GM11168 (cell line): ENCODE results near the gene MEST.
"Not testable (repeated sequence)": the region's sequence is repeated elsewhere in the genome, so short reads cannot be mapped to it uniquely, and the experiment has no call there.

Experiments
- in situ Hi-C: fragments of 300-500 bp; cut with MboI; formaldehyde crosslinking; loops from one replicate; pipeline ENCODE4 v1.12.0; 2022; ENCODE audit warnings: low sequenced_read_pairs; ENCODE audit not compliant: unreplicated experiment

MEST gene

DNA sequence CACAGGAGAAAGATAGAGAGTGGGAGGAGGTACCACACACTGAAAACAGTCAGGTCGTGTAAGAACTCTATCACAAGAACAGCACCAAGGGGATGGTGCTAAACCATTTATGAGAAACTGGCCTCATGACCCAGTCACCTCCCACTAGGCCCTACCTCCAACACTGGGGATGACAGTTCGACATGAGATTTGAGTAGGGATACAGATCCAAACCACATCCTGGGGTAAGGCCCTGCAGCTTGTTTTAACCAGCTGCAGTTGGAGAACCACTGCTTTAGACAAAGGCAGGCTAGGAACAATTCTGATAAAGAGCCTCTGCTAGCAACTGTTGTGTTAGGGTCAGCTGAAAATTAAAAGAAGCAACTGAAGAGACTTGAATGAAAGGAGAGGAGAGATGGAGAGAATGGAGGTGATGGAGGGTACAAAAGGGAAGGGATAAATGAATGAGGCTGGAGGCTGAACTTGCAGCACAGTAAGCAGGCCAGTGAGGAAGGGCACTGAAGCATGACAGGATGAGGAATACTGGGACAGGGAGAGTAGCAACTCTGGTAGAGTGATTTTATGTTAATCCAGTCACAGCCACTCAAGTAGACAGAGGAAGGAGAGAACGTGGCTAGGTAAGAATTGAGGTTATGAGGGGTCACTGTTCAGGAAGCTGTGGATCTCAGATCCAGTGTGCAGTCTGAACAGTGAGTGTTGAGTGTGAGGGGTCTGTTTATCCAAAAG is 23.6 kb downstream of the MEST start:
- in situ Hi-C loops = no loop called here

DNA sequence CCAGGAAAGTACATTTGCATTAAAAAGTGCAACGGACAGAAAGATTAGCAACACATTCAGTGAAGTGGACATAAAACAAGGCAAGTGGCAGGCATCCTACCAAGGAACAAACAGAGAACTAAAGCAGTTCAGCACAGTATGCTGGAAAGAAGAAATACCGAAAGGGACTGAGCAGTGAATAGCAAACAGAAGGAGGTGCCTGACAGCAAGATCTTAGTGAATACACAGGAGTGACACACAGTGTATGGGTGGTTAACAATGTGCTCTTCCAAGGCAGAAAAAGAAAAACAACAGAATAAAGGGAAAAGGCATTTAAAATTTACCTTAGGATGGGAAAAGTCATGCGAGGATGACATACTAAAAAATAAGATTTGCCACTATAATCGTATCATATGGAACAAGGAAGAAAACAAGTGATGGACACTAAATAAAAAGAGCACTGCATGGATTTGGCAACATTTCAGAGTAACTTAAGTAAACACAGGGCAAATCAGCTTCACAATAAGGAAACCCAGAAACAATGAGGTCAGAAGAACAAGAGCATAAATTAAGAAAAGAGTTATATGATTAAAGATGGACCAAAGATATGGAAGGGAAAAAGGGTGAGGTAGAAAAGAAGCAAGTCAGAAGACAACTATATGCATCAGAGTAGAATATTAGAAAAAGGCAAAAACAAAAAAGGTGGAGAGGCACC is 29.5 kb downstream of the MEST start:
- in situ Hi-C loops = no loop called here

DNA sequence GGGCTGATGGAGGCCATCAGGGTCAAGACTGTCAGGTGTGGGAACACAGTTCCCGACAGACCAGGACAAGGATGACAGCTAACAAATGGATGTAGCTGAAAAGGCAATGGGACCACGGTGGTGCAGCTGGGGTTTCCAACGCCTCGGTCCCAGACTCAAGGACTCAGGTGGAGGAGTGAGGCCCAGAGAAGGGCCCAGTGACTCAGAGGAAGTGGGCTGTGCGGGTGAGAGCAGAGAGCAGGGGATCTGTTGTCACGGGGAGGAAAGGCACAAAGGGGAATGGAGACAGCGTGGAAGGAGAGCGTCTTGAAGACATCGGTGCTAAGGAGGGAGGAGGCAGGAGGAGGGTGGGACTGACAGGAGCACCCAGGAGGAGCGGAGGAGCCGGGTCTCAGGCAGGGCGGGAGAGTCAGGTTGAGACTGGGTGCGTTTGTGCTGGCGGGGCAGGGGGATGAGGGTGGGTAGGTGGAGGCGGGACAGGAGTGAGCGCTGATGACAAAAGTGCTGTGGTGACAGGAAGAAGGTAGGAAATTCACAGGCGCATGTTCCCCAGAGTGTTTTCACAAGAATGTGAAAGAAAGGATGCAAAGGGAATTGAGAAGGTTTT is 31.7 kb downstream of the MEST start:
- in situ Hi-C loops = not testable (repeated sequence)

DNA sequence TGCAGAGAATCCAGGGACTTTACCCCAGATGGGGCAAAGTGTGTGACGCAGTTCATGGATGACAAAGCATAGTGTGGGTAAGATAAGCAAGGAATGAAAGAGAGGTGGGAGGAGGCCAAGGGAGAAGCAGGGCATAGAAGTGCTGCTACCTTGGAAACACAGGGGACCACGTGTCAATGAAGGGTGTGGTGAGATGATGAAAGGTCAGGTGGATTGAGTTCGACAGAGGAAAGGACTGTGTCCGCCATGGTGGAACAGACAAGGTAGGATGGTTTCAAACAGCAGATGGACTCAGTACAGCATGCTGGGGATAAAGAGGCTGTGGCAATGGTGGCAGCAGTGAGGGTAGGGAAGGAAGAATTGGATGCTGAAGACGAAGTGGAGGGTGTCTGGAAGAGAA is 32.7 kb downstream of the MEST start:
- in situ Hi-C loops = no loop called here

DNA sequence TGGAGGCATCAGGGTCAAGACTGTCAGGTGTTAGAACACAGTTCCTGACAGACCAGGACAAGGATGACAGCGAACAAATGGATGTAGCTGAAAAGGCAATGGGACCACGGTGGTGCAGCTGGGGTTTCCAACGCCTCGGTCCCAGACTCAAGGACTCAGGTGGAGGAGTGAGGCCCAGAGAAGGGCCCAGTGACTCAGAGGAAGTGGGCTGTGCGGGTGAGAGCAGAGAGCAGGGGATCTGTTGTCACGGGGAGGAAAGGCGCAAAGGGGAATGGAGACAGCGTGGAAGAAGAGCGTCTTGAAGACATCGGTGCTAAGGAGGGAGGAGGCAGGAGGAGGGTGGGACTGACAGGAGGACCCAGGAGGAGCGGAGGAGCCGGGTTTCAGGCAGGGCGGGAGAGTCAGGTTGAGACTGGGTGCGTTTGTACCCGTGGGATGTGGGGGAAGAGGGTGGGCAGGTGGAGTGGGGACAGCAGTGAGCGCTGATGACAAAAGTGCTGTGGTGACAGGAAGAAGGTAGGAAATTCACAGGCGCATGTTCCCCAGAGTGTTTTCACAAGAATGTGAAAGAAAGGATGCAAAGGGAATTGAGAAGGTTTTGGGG is 36.0 kb downstream of the MEST start:
- in situ Hi-C loops = not testable (repeated sequence)

DNA sequence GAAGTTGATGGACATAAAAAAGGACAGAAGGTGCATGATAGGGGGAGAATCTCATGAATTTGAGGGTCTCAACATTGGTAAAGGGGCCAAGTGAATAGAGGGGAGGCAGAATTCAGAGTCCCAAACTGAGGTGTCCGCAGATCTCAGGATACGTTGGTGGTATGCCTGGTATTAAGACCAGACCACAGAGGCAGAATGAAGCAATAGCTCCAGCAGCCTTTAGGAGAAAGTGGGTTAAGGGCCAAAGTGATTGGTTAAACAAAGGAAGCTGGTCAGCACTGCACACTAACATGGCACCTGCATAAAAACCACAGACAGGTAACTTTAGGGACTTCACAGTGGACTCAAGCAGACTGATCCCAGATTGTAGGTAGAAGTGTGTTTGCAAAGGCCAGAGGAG is 37.5 kb downstream of the MEST start:
- in situ Hi-C loops = no loop called here

DNA sequence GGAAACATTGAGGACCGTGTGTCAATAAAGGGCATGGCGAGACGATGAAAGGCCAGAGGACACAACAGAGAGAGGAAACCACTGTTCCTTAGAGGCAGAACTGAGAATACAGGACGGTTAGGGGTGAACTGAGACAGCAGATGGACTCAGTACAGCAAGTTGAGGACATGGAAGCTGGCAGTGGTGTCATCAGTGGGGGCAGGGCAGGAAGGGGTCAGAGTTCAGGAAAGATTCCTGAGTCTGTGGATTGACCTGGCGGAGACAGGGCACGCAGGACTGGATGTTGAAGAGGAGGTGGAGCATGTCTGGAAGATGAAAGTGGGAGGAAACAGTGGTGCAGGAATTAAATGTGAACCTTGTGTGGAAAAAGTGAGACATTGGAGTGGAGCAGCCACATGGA is 46.0 kb downstream of the MEST start:
- in situ Hi-C loops = not testable (repeated sequence)

DNA sequence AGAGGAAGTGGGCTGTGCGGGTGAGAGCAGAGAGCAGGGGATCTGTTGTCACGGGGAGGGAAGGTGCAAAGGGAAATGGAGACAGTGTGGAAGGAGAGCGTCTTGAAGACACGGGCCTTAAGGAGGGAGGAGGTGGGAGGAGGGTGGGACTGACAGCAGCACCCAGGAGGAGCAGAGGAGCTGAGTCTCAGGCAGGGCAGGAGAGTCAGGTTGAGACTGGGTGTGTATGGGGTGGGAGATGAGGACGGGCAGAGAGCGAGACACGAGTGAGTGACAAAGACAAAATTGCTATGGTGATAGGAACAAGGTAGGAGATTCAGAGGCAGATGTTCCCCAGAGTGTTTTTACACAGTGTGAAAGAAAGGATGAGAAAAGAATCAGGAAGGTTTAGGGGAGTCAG is 49.4 kb downstream of the MEST start:
- in situ Hi-C loops = not testable (repeated sequence)

DNA sequence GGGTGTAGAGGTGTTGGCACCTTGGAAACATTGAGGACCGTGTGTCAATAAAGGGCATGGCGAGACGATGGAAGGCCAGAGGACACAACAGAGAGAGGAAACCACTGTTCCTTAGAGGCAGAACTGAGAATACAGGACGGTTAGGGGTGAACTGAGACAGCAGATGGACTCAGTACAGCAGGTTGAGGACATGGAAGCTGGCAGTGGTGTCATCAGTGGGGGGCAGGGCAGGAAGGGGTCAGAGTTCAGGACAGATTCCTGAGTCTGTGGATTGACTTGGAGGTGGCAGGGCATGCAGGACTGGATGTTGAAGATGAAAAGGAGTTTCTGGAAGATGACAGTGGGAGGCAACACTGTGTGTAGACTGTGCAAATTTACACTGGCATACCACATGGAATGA is 50.4 kb downstream of the MEST start:
- in situ Hi-C loops = not testable (repeated sequence)

DNA sequence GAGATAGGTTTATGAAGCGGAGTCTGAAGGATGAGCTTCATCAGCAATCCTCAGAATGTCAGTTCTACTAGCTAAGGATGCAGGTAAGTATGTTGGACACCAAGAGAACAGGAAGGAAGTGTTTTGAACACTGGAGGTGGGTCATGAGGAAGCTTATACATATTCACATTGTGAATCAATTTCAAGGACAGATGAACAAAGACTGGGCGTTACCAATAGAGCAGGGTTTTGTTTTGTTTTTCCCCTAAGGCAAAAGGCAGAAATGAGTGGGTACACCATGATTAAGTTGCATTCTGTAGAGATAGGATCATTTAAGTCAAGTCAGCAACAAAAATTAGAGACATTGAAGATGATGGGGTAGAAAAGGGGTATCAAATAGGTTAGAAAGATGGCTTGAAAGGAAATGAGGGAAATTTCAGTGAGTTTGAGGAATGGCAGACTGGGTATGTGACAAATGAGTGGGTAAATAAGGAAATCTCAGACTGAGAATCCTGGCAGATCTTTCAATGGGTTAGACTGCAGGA is 51.7 kb downstream of the MEST start:
- in situ Hi-C loops = no loop called here

DNA sequence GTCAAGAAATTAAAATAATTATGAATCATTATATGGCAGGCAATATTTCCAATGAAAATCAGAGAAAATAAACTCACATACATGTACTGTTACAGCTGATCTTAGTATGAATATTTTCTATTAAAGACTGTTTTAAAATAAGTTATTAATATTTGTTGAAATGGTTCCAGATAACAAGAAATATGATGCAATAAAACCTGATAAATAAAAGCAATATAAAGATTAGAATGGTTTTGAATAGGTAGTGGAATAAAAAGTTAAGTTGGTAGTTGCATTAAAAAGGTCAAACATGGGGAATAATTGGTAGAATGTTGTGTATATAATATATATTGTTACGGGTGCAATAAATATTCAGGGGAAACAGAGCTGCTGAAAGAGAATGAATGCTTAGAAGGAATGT is 52.5 kb downstream of the MEST start:
- in situ Hi-C loops = no loop called here

DNA sequence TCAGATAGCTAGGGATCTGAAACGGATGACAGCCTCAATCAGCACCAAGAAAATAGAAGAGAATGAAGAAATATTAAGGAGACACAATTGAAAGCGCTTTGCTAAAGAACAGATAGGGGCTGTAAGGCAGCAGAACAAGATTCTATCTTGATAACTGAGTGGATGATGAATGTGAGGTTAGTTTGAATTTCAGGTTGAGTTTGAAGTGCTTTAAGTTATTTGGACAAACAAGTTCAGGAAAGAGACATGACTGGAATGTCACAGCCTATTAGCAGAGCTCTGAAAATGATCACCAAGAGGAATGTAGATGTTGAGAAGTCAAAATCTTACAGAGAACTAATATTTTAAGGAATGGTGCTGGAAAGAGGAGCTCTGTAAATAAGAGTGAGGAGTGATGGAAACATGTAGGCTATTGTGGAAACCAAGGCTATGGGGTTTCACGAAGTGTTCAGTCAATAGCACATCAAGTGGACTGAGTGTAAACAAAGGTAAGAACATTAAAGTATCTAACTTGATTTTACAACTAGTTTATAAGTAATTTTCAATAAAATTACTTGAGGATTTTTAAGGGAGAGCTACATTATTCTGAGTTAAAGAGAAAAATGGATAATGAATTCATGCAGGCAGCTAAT is 61.6 kb downstream of the MEST start:
- in situ Hi-C loops = no loop called here

DNA sequence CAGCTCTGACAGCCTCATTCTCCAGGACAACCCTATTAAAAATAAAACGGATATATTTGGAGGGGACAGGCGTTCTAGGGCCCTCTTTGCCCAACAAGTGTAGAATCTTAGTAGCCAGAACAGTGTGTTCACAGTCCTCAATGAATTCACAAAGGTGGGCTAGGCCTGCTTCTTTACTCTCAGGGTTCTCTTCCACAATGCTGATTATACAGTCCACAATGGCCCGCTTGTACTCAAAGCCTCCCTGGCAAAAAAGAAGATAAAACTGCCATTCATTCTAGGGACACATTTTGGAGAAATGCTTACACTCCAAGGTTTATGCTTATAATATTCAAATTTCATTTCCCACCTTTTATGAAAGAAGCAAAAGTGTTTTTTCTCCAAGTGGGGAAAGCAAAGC is 62.6 kb downstream of the MEST start:
- in situ Hi-C loops = no loop called here
